ENCODE data around the gene GDAP2.
"Not testable (repeated sequence)": the region's sequence is repeated elsewhere in the genome, so short reads cannot be mapped to it uniquely, and the experiment has no call there.

The GDAP2 gene

GRCh38 chr1:117929343-117930172, at the start of gene GDAP2, which contains the start of gene WDR3:
TSS of gene GDAP2 (minus strand) at chr1:117929621. CDS start at chr1:117920357, 9,264 bp downstream.
TSS of gene WDR3 (plus strand) at chr1:117929739. CDS start at chr1:117933320, 3,581 bp downstream.
- DNase-seq, result peak; percentile 84 to 92 (median 90)

GRCh38 chr1:117976381-117976780, 47.0 kb upstream of the GDAP2 start:
- no peak for DNase-seq

- DNase-seq, result no peak
Observed at GRCh38 chr1:117971777-117972176, 42.4 kb upstream of the GDAP2 start.

GRCh38 chr1:117970252-117970651, 40.8 kb upstream of the GDAP2 start:
- no peak for DNase-seq

- DNase-seq, result no peak
Observed at GRCh38 chr1:117967881-117968280, 38.5 kb upstream of the GDAP2 start.

- DNase-seq, result no peak
Observed at GRCh38 chr1:117967477-117967876, 38.1 kb upstream of the GDAP2 start.

- no peak for DNase-seq
Observed at GRCh38 chr1:117964290-117965038, 35.0 kb upstream of the GDAP2 start.

GRCh38 chr1:117959364-117959763, 29.9 kb upstream of the GDAP2 start:
- no peak for DNase-seq

- no peak for DNase-seq
Observed at GRCh38 chr1:117952386-117952785, 23.0 kb upstream of the GDAP2 start.

GRCh38 chr1:117942293-117942692, 12.9 kb upstream of the GDAP2 start:
- DNase-seq, result no peak

- DNase-seq, result no peak
Observed at GRCh38 chr1:117933769-117934168, 4.3 kb upstream of the GDAP2 start.

- DNase-seq, result no peak
Observed at GRCh38 chr1:117932576-117932975, 3.2 kb upstream of the GDAP2 start.

- no peak for DNase-seq
Observed at GRCh38 chr1:117930484-117930883, 1.1 kb upstream of the GDAP2 start.

- DNase-seq, result no peak
Observed at GRCh38 chr1:117930173-117930447, 689 bp upstream of the GDAP2 start.

GRCh38 chr1:117928881-117929342, 509 bp downstream of the GDAP2 start:
- DNase-seq, result peak in 2 of 4 experiments; percentile 5 to 21

GRCh38 chr1:117925981-117926380, 3.4 kb downstream of the GDAP2 start:
- no peak for DNase-seq

GRCh38 chr1:117922717-117923116, 6.7 kb downstream of the GDAP2 start:
- DNase-seq, result not testable (repeated sequence)

GRCh38 chr1:117921991-117922390, 7.4 kb downstream of the GDAP2 start:
- DNase-seq, result no peak

GRCh38 chr1:117919376-117919775, 10.0 kb downstream of the GDAP2 start:
- no peak for DNase-seq

GRCh38 chr1:117911051-117911450, 18.4 kb downstream of the GDAP2 start:
- no peak for DNase-seq

GRCh38 chr1:117905019-117905418, 24.4 kb downstream of the GDAP2 start:
- DNase-seq, result no peak

GRCh38 chr1:117904485-117904884, 24.9 kb downstream of the GDAP2 start:
- DNase-seq, result no peak

- DNase-seq, result no peak
Observed at GRCh38 chr1:117902944-117903343, 26.5 kb downstream of the GDAP2 start.

GRCh38 chr1:117899801-117900200, 29.6 kb downstream of the GDAP2 start:
- DNase-seq, result no peak
